Vagina (tissue), 2 donors: ENCODE measurements around the gene ST3GAL6.

Experiments
- CTCF ChIP-seq, 3 experiments: fragments of 450-650 bp in 2 of 3; fragments of 200-600 bp in 1 of 3; sonication (generic) in 1 of 3; IDR thresholded peaks; one replicate each; pipeline ENCODE4 v1.5.1; 2017 to 2019; ENCODE audit warnings: antibody characterized with exemption in 3 of 3, mild to moderate bottlenecking in 2 of 3, moderate library complexity in 2 of 3
- POLR2AphosphoS5 ChIP-seq, 2 donors: sonication (generic); formaldehyde crosslinking; IDR thresholded peaks; one replicate each; pipeline ENCODE4 v1.9.0; 2017; ENCODE audit warnings: antibody characterized with exemption in 2 of 2, mild to moderate bottlenecking in 2 of 2, low read depth in 1 of 2; ENCODE audit not compliant: insufficient read depth in 1 of 2

DNA sequence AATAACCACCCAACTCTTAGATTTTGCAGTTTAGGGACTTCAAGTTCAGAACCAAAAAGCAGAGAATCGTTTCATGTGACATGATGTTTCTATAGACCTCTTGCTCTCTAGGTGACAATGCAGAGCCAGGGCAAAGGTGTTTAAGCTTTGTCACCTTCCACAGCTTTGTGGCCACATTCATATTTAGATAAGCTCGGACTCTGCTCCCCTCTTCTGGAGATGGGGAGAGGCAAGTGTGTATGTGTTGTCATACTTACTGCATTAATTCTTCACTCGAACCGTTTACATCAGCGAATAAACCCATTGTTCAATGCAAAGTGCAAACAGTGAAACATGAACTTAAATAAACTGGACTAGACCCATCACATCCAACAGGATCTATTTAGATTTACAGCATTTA is 33.2 kb downstream of the ST3GAL6 start:
- no peak for TF ChIP-seq CTCF (IDR thresholded peaks at IDR 0.05)
- no peak for TF ChIP-seq POLR2AphosphoS5 (IDR thresholded peaks at IDR 0.05; ENCODE audit: insufficient read depth in 1 of 2, low read depth in 1 of 2)
